Measurements from ENCODE around the gene SPINK1. TPM values are rescaled to one million over a fixed set of nuclear protein-coding genes. Genes with fewer than 3 reads are reported as not detected.

Gene SPINK1
- total RNA-seq, 1 experiment from 2014 or later = 1.5 TPM

DNA sequence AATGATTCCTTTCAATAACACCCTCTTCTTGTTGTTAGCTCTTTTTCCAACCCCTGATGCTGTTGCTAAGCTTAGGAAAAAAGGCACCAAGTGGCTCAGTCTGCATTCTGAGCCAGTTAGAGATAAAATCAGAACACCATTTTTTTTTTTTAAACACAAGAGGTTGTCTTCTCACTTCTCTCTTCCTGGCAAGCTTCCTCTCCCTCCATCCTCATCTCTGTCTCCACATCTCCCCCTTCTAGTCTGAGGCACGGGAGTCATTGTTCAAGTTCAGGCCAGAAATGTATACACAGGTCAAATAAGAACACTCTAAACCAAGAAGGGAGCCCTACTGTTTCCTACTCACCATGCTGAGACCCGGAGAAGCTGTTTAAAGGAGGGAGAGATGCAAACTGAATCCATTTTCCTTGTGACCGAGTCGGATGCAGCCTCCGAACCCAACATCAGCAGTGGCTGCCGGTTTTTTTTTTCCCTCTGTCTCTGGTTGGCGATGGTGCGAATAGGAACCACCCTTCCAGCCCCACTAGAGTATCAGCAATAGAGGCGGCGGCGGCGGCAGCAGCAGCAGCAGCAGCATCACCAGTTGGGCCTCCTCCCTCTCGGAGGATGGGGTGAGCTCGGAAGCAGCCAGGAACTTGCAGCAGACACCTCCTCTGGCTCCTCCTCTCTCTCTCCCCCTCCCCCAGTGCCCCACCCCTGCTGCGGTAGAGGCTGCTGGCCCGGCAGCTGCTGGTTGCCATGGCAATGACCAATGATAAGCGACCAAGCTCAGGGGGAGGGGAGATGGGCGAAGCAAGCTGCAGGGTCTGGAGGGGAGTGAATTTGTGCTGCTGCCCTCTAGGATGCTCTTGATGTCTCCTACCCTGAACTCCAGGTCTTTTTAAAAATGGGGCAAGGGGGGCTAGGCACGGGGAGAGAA is 49.1 kb downstream of the SPINK1 start, which contains the start of gene JAKMIP2:
Gene JAKMIP2, minus strand, starts transcription at position 619 of the 919 bp plus-strand sequence. CDS start 110,922 bp downstream, outside the sequence.
- ChIA-PET CTCF (interaction anchor here (0.6 to 0.7 kb wide), 3 partner anchors 20 to 40 kb away, joined by 3 to 5 read pairs (median 3); no protein-coding TSS in a partner anchor), POLR2A (no interaction called here)
- H3K27me3 Mint-ChIP-seq (ENCODE audit: insufficient read depth, unreplicated experiment) = peaks cover 54% of the 10 kb centered on the region
- H3K27ac Mint-ChIP-seq (ENCODE audit: low read depth, unreplicated experiment) = no peak within 1 kb of the TSS
- H3K4me3 Mint-ChIP-seq (ENCODE audit: unreplicated experiment) = no peak within 1 kb of the TSS
- no peak for TF ChIP-seq CTCF (IDR thresholded peaks at IDR 0.05; ENCODE audit: unreplicated experiment)
- no peaks in the 10 kb centered on the region for H3K9me3 Mint-ChIP-seq (ENCODE audit: unreplicated experiment)
- BruUV-seq (replicated peaks) = no TSS peak
- intact Hi-C loops (cut with micrococcal nuclease) = no loop called here
- no peaks in the 10 kb centered on the region for H3K4me1 Mint-ChIP-seq (ENCODE audit: insufficient read depth, unreplicated experiment)
- H3K36me3 Mint-ChIP-seq (ENCODE audit: insufficient read depth, unreplicated experiment) = no peaks in the 10 kb centered on the region
- DNase-seq (ENCODE audit: unreplicated experiment) = no peak

GRCh38 chr5:147780924-147781573 is 50.4 kb downstream of the SPINK1 start:
- H3K4me1 Mint-ChIP-seq (ENCODE audit: insufficient read depth, unreplicated experiment) = no peaks in the 10 kb centered on the region
- TF ChIP-seq CTCF (IDR thresholded peaks at IDR 0.05; ENCODE audit: unreplicated experiment) = no peak
- POLR2A ChIA-PET = interaction anchor here (0.6 kb wide), 1 partner anchor 72 kb away, joined by 3 read pairs; no protein-coding TSS in a partner anchor
- H3K27ac Mint-ChIP-seq (ENCODE audit: low read depth, unreplicated experiment) = no peak overlapping the region
- intact Hi-C loops (cut with micrococcal nuclease) = no loop called here
- H3K27me3 Mint-ChIP-seq (ENCODE audit: insufficient read depth, unreplicated experiment) = peaks cover 54% of the 10 kb centered on the region
- DNase-seq (ENCODE audit: unreplicated experiment) = no peak
- no TSS peak for BruUV-seq (replicated peaks)
- H3K36me3 Mint-ChIP-seq (ENCODE audit: insufficient read depth, unreplicated experiment) = no peaks in the 10 kb centered on the region
- no peak overlapping the region for H3K4me3 Mint-ChIP-seq (ENCODE audit: unreplicated experiment)
- CTCF ChIA-PET = no interaction called here
- H3K9me3 Mint-ChIP-seq (ENCODE audit: unreplicated experiment) = no peaks in the 10 kb centered on the region

DNA sequence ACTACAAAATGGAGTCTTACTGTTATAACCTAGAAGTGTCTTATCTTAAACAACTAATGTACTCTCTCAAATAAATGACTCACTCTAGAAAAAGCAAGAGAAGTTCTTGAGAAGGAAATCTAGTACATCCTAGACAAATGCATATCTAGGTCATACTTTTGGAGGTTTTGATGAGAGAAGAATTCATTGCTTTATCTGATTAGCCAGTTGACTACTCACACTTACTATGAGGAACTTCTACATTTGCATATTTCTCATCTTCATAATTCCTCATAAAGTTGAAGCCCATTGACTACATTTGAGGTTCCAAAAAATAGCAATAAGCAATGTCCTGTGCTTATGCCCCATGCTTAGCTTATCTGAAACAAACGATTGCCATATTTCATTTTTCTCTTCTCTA is 51.8 kb downstream of the SPINK1 start:
- intact Hi-C loops (cut with micrococcal nuclease) = no loop called here
- no peak overlapping the region for H3K27ac Mint-ChIP-seq (ENCODE audit: low read depth, unreplicated experiment)
- H3K36me3 Mint-ChIP-seq (ENCODE audit: insufficient read depth, unreplicated experiment) = no peaks in the 10 kb centered on the region
- no peaks in the 10 kb centered on the region for H3K4me1 Mint-ChIP-seq (ENCODE audit: insufficient read depth, unreplicated experiment)
- H3K27me3 Mint-ChIP-seq (ENCODE audit: insufficient read depth, unreplicated experiment) = peaks cover 63% of the 10 kb centered on the region
- no peaks in the 10 kb centered on the region for H3K9me3 Mint-ChIP-seq (ENCODE audit: unreplicated experiment)
- H3K4me3 Mint-ChIP-seq (ENCODE audit: unreplicated experiment) = no peak overlapping the region
- no peak for DNase-seq (ENCODE audit: unreplicated experiment)
- no TSS peak for BruUV-seq (replicated peaks)
- no peak for TF ChIP-seq CTCF (IDR thresholded peaks at IDR 0.05; ENCODE audit: unreplicated experiment)
- ChIA-PET POLR2A (no interaction called here), CTCF (interaction anchor here (0.6 to 1.1 kb wide), 4 partner anchors 10 to 678 kb away, joined by 3 to 4 read pairs (median 4); no protein-coding TSS in a partner anchor)

DNA sequence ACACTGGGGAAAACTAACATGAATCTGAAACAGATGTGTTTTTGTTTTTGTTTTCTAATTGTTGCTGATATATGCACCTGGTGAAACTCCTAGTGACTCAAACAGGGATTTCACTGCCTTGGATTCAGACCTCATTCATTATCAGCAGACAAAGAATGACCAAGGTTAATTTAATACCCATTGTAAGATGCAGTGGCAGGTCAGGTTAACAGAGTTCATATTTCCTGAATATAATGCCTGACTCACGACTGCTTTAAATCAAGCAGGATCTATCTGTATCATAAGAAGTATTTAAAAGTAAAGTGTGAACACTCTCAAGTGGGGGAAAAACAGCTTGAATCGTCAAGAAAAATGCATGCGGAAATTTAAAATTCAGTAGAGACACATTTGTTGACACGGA is 54.5 kb downstream of the SPINK1 start:
- Mint-ChIP-seq H3K4me1 (ENCODE audit: insufficient read depth, unreplicated experiment) (no peaks in the 10 kb centered on the region), H3K9me3 (ENCODE audit: unreplicated experiment) (no peaks in the 10 kb centered on the region), H3K27me3 (ENCODE audit: insufficient read depth, unreplicated experiment) (peaks cover 66% of the 10 kb centered on the region), H3K4me3 (ENCODE audit: unreplicated experiment) (no peak overlapping the region), H3K27ac (ENCODE audit: low read depth, unreplicated experiment) (no peak overlapping the region), H3K36me3 (ENCODE audit: insufficient read depth, unreplicated experiment) (no peaks in the 10 kb centered on the region)
- BruUV-seq (replicated peaks) = no TSS peak
- POLR2A ChIA-PET = no interaction called here
- CTCF ChIA-PET = no interaction called here
- intact Hi-C loops (cut with micrococcal nuclease) = no loop called here
- DNase-seq (ENCODE audit: unreplicated experiment) = no peak
- TF ChIP-seq CTCF (IDR thresholded peaks at IDR 0.05; ENCODE audit: unreplicated experiment) = no peak
